Spleen (tissue), 11 donors: ENCODE data around the gene FAM200B. TPM values are rescaled to one million over a fixed set of nuclear protein-coding genes. Genes with fewer than 3 reads are reported as not detected.

Experiments
- DNase-seq: peaks from one replicate; pipeline ENCODE4 v3.0.0-alpha.2; 2020
- H3K27ac ChIP-seq, 8 donors: fragments of 200-600 bp; sonication (generic) in 7 of 8; 1 replicate in 4 of 8; 2 replicates in 4 of 8; pipeline versions ENCODE4 v1.5.0 to v1.8.0; 2016 to 2021; ENCODE audit warnings: inconsistent platforms in 4 of 8, mild to moderate bottlenecking in 4 of 8, moderate library complexity in 1 of 8
- H3K27me3 ChIP-seq, 7 donors: fragments of 200-600 bp; sonication (generic) in 6 of 7; replicated peaks in 1 of 7; 1 replicate in 4 of 7; 2 replicates in 3 of 7; pipeline versions ENCODE4 v1.5.0 to v1.8.0; 2016 to 2021; ENCODE audit warnings: inconsistent platforms in 3 of 7, mild to moderate bottlenecking in 1 of 7
- H3K36me3 ChIP-seq, 6 donors: fragments of 200-600 bp; sonication (generic) in 5 of 6; 1 replicate in 4 of 6; 2 replicates in 2 of 6; pipeline versions ENCODE4 v1.5.0 to v1.8.0; 2016 to 2021; ENCODE audit warnings: inconsistent platforms in 2 of 6
- H3K4me1 ChIP-seq, 6 donors: fragments of 200-600 bp; sonication (generic) in 5 of 6; 1 replicate in 3 of 6; 2 replicates in 3 of 6; pipeline versions ENCODE4 v1.5.0 to v1.8.0; 2016 to 2021; ENCODE audit warnings: inconsistent platforms in 3 of 6
- H3K4me3 ChIP-seq, 8 donors: fragments of 200-600 bp; sonication (generic) in 7 of 8; 1 replicate in 4 of 8; 2 replicates in 4 of 8; pipeline versions ENCODE4 v1.5.0 to v1.8.0; 2016 to 2021; ENCODE audit warnings: inconsistent platforms in 4 of 8, mild to moderate bottlenecking in 4 of 8, moderate library complexity in 2 of 8
- H3K9me3 ChIP-seq, 8 donors: fragments of 200-600 bp; sonication (generic) in 7 of 8; 1 replicate in 4 of 8; 2 replicates in 4 of 8; pipeline versions ENCODE4 v1.5.0 to v1.8.0; 2016 to 2021; ENCODE audit warnings: inconsistent platforms in 4 of 8
- POLR2A ChIP-seq, 3 donors: fragments of 450-650 bp; IDR thresholded peaks; one replicate each; pipeline ENCODE4 v1.5.1; 2017; ENCODE audit warnings: antibody characterized with exemption in 3 of 3, mild to moderate bottlenecking in 1 of 3
- POLR2AphosphoS5 ChIP-seq, 3 donors: sonication (generic); formaldehyde crosslinking; IDR thresholded peaks; one replicate each; pipeline ENCODE4 v1.5.1; 2017; ENCODE audit warnings: antibody characterized with exemption in 3 of 3
- WGBS, 5 donors: extraction: QIAGEN DNeasy Blood & Tissue Kit in 3 of 5; methylation state at CpG; one replicate each; pipeline versions ENCODE4 v1.1.5 to v1.1.7; 2013 to 2018; 5-methylcytosine and 5-hydroxymethylcytosine counted together
- intact Hi-C: fragments of 100-400 bp; cut with DNase I; formaldehyde crosslinking; loops from one replicate; pipeline ENCODE4 v1.15.0; 2023; ENCODE audit warnings: low total_unique reads
- polyA plus RNA-seq, 3 donors: library from polyadenylated mRNA; stranded (reverse); fragments of 200-250 nt; gene quantifications; one replicate each; pipeline ENCODE4 v1.2.1, GENCODE V29; 2013
- total RNA-seq, 7 donors: library from RNA; depleted of rRNA in 3 of 7; stranded (reverse); fragments of >200 nt in 3 of 7; fragmentation: NEBNext Ultra II Directional in 4 of 7; extraction: Animal tissue kit (Norgen Biotek cat#: 25700) in 4 of 7; gene quantifications; one replicate each; pipeline versions ENCODE4 v1.1.0 to v1.2.1, GENCODE V29; 2016 to 2021
- TF ChIP-seq, protein P1 (sequence below), 11 experiments: fragments of 200-600 bp in 7 of 11; fragments of 450-650 bp in 4 of 11; sonication (generic) in 4 of 11; IDR thresholded peaks in 8 of 11; conservative IDR thresholded peaks in 3 of 11; 1 replicate in 7 of 11; 2 replicates in 4 of 11; pipeline versions ENCODE4 v1.4.0 to v1.8.0; 2016 to 2021; ENCODE audit warnings: antibody characterized with exemption in 11 of 11, inconsistent platforms in 4 of 11, mild to moderate bottlenecking in 1 of 11
- donor health status: healthy with polysubstance abuse.
- donor health status: DM: no; HTN: no; CAD: no; lungs with moderate emphysema.
- donor health status: DM: no; HTN: no; CAD: no.
- donor health status: Bipolar disorder and iron deficiency.
- donor health status: healthy.
- donor health status: DM: no; HTN: no; CAD: no.
- donor health status: DM: yes; HTN: yes; CAD: no.

Gene FAM200B
- total and polyA plus RNA-seq, 10 donors, result 17.4 to 42.0 (median 28.6) TPM

DNA sequence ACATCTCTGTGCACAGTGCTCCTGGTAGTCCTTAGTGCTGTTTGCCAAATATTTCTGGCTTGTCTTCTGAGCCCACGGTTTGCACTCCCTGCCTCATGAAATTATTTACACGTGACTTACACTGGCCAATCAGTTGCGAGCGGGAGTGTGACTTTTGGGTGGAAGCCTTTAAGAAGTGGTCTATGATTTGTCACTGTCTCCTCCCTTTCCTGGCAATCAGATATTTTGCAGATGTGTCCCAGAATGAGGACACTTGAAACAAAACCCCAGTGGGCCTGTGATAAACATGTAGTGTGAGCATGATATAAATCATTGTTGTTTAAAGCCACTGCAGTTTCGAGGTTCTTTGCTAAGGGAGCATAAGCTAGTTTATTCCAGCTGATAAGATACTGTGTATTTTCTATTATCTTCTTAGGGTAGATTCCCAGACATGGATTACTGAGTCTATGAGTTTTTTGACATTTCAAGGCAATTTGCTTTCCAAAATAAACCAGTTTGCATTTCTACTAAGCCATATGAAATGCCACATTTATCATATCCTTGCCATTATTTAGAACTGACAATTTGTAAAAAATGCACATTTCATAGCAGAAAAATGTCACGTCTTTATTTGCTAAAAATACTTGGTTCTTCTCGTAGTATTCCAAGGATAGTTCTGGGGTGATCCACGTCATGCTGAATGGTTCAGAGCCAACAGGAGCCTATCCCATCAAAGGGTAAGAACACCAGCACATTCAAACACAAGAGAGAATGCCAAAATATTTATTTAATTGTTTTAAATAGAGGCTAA, 33.2 kb downstream of the FAM200B start:
- Histone ChIP-seq H3K4me1 (peaks cover 0 to 14% (median 2%) of the 10 kb centered on the region in 6 donors), H3K27me3 (no peaks in the 10 kb centered on the region), H3K27ac (peak overlapping the region in 3 of 8 donors; percentile 5 to 58 (median 20)), H3K9me3 (no peaks in the 10 kb centered on the region), H3K4me3 (no peak overlapping the region), H3K36me3 (peaks cover 0 to 67% (median 0%) of the 10 kb centered on the region in 6 donors)
- WGBS, 5 donors, result 70 to 85% (median 78%) methylated on average over 8 of the region's 8 CpGs
- TF ChIP-seq, protein P1, sequence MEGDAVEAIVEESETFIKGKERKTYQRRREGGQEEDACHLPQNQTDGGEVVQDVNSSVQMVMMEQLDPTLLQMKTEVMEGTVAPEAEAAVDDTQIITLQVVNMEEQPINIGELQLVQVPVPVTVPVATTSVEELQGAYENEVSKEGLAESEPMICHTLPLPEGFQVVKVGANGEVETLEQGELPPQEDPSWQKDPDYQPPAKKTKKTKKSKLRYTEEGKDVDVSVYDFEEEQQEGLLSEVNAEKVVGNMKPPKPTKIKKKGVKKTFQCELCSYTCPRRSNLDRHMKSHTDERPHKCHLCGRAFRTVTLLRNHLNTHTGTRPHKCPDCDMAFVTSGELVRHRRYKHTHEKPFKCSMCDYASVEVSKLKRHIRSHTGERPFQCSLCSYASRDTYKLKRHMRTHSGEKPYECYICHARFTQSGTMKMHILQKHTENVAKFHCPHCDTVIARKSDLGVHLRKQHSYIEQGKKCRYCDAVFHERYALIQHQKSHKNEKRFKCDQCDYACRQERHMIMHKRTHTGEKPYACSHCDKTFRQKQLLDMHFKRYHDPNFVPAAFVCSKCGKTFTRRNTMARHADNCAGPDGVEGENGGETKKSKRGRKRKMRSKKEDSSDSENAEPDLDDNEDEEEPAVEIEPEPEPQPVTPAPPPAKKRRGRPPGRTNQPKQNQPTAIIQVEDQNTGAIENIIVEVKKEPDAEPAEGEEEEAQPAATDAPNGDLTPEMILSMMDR (IDR thresholded peaks at IDR 0.05 in 8 of 11, conservative IDR thresholded peaks at IDR 0.05 in 3 of 11), result no peak
- TF ChIP-seq POLR2A (IDR thresholded peaks at IDR 0.05) (no peak), POLR2AphosphoS5 (IDR thresholded peaks at IDR 0.05) (no peak)
- intact Hi-C loops, result no loop called here
- DNase-seq, result no peak

DNA sequence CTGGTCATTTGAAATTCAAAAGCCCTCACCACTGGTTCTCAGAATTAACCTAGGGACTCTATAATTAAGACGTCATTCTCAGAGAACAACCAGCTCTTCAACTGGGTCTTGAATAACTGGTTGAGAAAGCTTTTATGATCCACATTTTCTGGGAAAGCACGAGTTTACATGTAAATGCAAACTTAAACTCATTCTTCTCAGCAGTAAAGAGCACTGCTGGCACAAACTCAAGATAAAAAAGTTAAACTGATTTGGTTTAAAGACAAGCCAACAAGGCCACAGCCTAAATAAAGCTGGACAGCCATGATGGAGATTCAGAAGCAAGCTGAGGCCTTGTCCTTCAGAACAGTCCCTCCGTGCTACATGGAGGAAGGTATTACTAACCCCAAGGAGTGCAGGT, 34.5 kb downstream of the FAM200B start:
- DNase-seq, result no peak
- no peak for TF ChIP-seq POLR2AphosphoS5 (IDR thresholded peaks at IDR 0.05)
- TF ChIP-seq, protein P1 (IDR thresholded peaks at IDR 0.05 in 8 of 11, conservative IDR thresholded peaks at IDR 0.05 in 3 of 11), result no peak
- TF ChIP-seq POLR2A (IDR thresholded peaks at IDR 0.05), result no peak
- intact Hi-C loops, result no loop called here
- Histone ChIP-seq H3K9me3 (no peaks in the 10 kb centered on the region), H3K27me3 (no peaks in the 10 kb centered on the region), H3K4me1 (peaks cover 0 to 21% (median 2%) of the 10 kb centered on the region in 6 donors), H3K36me3 (peaks cover 0 to 67% (median 0%) of the 10 kb centered on the region in 6 donors), H3K27ac (peak overlapping the region in 4 of 8 donors; percentile 13 to 58 (median 38)), H3K4me3 (no peak overlapping the region)
- 75 to 90% (median 85%) methylated on average over 3 of the region's 3 CpGs for WGBS, 5 donors

DNA sequence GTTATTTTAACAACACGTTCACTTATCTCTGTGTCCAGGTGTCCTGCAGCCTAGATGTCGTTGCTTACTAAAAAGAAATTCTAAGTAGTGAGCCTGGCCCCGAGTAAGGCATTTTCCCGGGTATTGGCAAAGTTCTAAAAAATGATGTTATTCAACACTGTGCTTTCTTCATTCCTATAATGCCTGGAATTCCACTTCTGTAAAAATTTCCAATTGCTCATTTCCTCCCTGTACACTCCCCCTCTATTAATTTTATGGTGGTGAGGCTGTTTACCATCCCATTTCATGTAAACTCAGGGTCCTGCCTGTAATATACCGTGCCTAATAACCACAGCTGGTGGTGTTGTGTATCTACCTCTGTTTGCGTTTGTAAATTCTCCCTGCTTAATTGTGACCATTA, 35.5 kb downstream of the FAM200B start:
- TF ChIP-seq POLR2A (IDR thresholded peaks at IDR 0.05) (no peak), POLR2AphosphoS5 (IDR thresholded peaks at IDR 0.05) (no peak)
- TF ChIP-seq, protein P1 (IDR thresholded peaks at IDR 0.05 in 8 of 11, conservative IDR thresholded peaks at IDR 0.05 in 3 of 11), result no peak
- H3K27ac ChIP-seq, result peak overlapping the region in 6 of 8 donors; percentile 22 to 58 (median 36)
- H3K27me3 ChIP-seq, result no peaks in the 10 kb centered on the region
- 71 to 91% (median 82%) methylated on average over 6 of the region's 6 CpGs for WGBS, 5 donors
- intact Hi-C loops, result no loop called here
- H3K4me1 ChIP-seq, result peaks cover 0 to 21% (median 2%) of the 10 kb centered on the region in 6 donors
- no peaks in the 10 kb centered on the region for H3K9me3 ChIP-seq
- no peak for DNase-seq
- H3K4me3 ChIP-seq, result no peak overlapping the region
- H3K36me3 ChIP-seq, result peaks cover 0 to 67% (median 0%) of the 10 kb centered on the region in 6 donors

DNA sequence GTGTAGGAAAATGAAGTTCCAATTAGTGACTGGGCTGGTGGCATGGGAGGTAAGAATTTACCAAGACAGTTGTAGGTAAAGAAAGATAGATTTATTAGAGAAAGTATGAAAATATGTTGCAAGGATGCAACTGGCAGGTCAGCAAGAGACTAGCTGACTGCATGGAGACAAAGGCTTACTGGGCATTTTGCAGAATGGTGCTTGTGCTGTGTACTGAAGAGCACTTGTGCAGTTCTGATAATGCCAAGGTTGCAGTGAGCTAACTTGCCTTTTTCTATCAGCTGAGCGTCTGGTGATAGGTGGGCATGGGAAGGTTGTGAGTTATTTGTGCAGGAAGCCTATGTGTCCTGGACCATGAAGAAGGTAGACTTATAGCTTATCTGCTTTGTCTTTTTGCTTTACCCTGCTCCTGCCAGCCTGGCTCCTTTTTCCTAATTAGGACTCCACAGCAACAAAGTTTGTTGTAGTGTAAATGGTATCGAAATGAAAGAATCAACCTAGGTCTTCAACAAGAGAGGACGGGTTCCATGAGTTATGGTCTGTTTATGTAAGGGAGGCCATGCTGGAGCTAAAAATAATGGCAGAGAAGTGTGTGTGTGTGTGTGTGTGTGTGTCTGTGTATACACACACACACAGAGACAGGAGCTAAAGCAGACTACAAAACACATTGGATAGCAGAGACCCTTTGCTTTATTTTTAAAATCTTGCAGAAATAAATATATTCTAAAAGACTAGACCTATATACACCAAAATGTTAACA, 36.2 kb downstream of the FAM200B start:
- peaks cover 0 to 21% (median 2%) of the 10 kb centered on the region in 6 donors for H3K4me1 ChIP-seq
- no peak for DNase-seq
- intact Hi-C loops, result no loop called here
- no peak overlapping the region for H3K4me3 ChIP-seq
- H3K9me3 ChIP-seq, result no peaks in the 10 kb centered on the region
- peak overlapping the region in 4 of 8 donors; percentile 22 to 58 (median 33) for H3K27ac ChIP-seq
- TF ChIP-seq POLR2AphosphoS5 (IDR thresholded peaks at IDR 0.05), result no peak
- H3K36me3 ChIP-seq, result peaks cover 0 to 67% (median 0%) of the 10 kb centered on the region in 6 donors
- H3K27me3 ChIP-seq, result no peaks in the 10 kb centered on the region
- 69 to 90% (median 84%) methylated on average over 3 of the region's 3 CpGs for WGBS, 5 donors
